ENCODE results near the gene TRIP10.

GRCh38 chr19:6709549-6709948 is 29.9 kb upstream of the TRIP10 start:
- no peak for TF ChIP-seq CTCF (optimal IDR thresholded peaks at IDR 0.05 in 1 of 3, IDR thresholded peaks at IDR 0.05 in 1 of 3, conservative IDR thresholded peaks at IDR 0.05 in 1 of 3; ENCODE audit: extremely low read depth in 1 of 3, insufficient read depth in 2 of 3, low read length in 3 of 3)
- no peak for TF ChIP-seq EZH2 (IDR thresholded peaks at IDR 0.05; ENCODE audit: low read length)
